Measurements from ENCODE around the gene GNB1L.

The GNB1L gene

GRCh38 chr22:19893363-19893762 is 38.7 kb upstream of the GNB1L start:
- TF ChIP-seq, protein P1, sequence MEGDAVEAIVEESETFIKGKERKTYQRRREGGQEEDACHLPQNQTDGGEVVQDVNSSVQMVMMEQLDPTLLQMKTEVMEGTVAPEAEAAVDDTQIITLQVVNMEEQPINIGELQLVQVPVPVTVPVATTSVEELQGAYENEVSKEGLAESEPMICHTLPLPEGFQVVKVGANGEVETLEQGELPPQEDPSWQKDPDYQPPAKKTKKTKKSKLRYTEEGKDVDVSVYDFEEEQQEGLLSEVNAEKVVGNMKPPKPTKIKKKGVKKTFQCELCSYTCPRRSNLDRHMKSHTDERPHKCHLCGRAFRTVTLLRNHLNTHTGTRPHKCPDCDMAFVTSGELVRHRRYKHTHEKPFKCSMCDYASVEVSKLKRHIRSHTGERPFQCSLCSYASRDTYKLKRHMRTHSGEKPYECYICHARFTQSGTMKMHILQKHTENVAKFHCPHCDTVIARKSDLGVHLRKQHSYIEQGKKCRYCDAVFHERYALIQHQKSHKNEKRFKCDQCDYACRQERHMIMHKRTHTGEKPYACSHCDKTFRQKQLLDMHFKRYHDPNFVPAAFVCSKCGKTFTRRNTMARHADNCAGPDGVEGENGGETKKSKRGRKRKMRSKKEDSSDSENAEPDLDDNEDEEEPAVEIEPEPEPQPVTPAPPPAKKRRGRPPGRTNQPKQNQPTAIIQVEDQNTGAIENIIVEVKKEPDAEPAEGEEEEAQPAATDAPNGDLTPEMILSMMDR (IDR thresholded peaks at IDR 0.05; ENCODE audit: extremely low read depth, missing control alignments), result no peak
- no peak for DNase-seq (ENCODE audit: low spot score)

GRCh38 chr22:19892925-19893324 is 38.3 kb upstream of the GNB1L start:
- no peak for DNase-seq (ENCODE audit: low spot score)
- TF ChIP-seq, protein P1 (IDR thresholded peaks at IDR 0.05; ENCODE audit: extremely low read depth, missing control alignments), result no peak

DNA sequence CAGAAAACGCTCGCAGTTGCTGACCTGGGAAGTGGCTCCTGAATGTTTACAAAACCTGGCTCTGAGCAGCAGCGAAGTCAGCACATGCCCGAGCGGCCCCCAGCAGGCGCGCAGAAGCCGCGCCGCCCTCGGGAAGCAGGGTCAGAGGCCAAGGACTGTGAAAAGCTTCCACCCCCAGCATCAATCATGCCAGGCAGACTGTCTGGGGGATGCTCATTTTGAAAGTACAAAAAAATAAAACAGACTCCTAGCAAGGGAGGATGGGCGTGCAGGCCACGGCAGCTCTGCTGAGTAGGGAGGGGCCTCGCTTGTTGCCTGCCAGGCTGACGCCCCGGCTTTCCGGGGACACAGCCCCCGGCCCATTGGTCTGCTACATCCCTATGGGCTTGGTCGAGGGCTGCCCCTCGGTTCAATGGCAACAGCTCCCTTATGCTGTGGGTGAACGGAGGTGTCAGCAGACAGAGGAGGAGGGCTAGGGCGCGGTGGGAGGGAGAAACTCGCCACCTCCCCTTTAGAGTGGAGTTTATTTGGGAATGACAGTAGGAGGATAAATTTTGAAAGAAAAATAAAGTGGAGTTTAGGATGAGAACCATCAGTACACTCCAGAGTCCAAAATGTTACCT is 37.7 kb upstream of the GNB1L start:
- peak; percentile 77 for DNase-seq (ENCODE audit: low spot score)
- TF ChIP-seq, protein P1 (IDR thresholded peaks at IDR 0.05; ENCODE audit: extremely low read depth, missing control alignments), result no peak

DNA sequence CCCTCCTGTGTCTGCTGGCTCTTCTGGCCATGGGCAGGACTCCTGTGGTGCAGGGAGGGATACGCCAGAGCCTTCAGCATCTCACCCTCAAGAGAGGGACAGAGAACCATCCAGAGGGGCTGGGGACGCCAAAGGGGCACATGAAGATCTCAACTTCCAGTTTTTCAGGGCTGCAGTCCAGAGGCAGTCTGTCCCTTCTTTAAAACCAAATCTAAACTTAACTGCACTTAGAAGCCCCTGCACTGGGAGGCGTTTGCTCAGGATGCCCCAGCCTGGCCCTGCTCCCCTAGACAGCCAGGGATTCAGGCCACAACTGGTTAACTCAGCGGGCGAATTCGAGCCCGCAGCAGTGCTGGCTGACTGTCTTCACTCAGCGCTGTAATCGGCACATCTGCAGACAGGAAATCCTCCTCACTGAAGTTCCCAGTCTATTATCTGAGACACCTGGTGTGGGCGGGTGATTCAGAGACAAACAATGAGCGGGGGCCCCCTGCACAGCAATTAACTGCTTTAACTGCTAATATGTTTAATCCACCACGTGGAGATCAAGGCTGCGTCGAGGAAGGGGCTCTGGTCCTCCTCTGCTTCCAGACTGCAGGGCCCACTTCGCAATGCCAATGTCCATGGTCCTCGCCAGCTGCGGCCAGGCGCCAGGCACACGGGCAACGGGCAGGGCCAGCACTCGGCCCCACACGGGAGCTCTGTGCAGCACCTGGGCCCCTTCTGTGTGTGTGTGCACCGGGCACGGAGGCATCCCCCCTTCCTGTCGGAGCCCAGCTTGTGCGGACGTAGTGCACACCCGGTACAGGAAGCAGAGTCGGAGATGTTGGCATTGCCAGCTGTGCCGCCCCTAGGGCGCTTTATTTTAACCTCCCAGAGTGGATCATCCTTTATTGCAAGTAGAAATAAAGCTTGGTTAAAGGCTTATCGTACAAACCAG is 36.9 kb upstream of the GNB1L start:
- DNase-seq (ENCODE audit: low spot score), result peak; percentile 90
- TF ChIP-seq, protein P1 (IDR thresholded peaks at IDR 0.05; ENCODE audit: extremely low read depth, missing control alignments), result no peak

DNA sequence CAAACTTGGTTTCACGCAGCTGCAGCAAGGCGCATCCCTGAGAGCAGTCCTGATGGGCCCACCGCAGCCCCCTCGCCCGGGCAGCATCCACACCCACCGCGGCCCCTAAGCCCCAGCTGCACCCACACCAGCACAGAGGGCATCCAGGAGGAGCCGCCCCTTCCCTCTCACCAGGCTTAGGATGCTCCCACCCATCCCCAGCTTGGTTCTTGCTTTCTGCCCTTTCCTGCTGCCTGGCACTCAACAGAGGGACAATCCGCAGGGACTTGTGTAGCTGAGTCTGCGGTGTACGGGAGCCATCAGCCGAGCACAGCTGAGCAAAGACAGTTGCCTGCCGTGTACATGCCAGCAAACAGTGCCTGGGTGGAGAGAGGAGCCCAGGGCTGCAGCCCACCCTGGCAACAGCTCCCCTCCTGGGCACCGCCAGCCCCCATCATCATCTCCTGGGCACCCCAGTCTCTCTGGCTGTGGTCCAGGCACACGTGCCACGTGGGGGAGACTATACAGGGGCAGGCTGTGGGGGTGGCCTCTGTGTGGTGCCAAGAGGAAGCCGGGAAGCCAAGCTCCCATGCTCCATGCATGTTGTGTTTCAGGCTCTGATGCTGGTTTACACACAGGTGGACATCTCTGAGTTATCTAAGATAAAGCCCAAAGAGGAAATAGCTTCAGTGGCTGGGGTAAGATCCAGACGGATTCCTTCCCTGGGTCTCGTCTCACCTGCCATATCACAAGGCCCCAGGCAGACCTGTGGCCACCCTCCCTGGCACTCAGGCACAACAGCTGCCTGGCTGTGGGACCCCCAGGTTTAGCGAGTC is 36.0 kb upstream of the GNB1L start:
- TF ChIP-seq, protein P1 (IDR thresholded peaks at IDR 0.05; ENCODE audit: extremely low read depth, missing control alignments), result no peak
- DNase-seq (ENCODE audit: low spot score), result peak; percentile 17

DNA sequence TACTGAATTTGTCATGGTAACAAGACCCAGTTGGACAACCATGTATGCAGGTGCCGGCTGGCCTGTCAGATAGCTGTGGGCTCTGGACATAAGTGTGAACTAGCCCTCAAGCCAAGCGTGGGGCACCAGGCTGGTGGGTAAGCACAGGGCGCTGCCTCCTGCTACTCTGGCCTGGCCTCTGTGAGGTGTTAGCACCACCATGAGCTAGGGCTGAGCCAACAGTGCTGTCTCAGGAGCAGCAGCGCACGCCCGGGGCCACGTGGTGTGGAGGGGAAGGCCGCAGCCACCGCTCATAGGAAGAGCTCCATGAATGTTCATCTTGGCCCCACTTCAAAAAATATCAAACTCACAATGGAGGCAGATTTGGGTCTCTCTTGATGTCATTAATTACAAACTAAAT is 35.3 kb upstream of the GNB1L start:
- no peak for DNase-seq (ENCODE audit: low spot score)
- TF ChIP-seq, protein P1 (IDR thresholded peaks at IDR 0.05; ENCODE audit: extremely low read depth, missing control alignments), result no peak

Measured in GM20000 (cell line).